ENCODE results near the gene CACNB4. TPM values are rescaled to one million over a fixed set of nuclear protein-coding genes. Genes with fewer than 3 reads are reported as not detected.

The CACNB4 gene
- total and polyA plus RNA-seq, 10 donors = 0.14 to 5.1 (median 1.6) TPM

DNA sequence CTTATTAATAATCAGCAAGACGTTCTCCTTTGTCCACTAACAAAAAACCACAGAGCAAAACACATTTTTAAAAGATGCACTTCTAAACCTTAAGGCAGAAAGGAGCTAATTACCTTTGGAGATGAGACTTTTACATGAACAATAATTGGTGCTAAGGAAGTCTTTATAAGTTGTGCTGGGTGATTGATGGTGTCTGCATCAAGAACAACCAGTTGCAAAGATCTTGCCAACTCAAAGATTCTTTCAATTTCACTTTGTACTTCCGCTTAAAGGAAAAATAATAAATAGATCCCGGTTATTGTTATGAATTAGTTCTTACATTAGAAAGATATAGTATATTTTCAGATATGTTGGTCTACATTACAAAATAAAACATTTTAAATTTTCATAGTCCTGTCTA, 243.7 kb downstream of the CACNB4 start:
- Histone ChIP-seq H3K27me3 (replicated peaks in 1 of 7) (no peaks in the 10 kb centered on the region), H3K4me1 (no peaks in the 10 kb centered on the region), H3K9me3 (no peaks in the 10 kb centered on the region), H3K4me3 (peak overlapping the region in 1 of 8 donors; percentile 18), H3K27ac (no peak overlapping the region), H3K36me3 (no peaks in the 10 kb centered on the region)
- intact Hi-C loops (cut with DNase I; ENCODE audit: low total_unique reads) = no loop called here
- 75 to 90% (median 77%) methylated on average over 3 of the region's 3 CpGs for WGBS, 5 donors
- TF ChIP-seq POLR2AphosphoS5 (IDR thresholded peaks at IDR 0.05) (no peak), POLR2A (IDR thresholded peaks at IDR 0.05) (no peak)
- TF ChIP-seq, protein P1, sequence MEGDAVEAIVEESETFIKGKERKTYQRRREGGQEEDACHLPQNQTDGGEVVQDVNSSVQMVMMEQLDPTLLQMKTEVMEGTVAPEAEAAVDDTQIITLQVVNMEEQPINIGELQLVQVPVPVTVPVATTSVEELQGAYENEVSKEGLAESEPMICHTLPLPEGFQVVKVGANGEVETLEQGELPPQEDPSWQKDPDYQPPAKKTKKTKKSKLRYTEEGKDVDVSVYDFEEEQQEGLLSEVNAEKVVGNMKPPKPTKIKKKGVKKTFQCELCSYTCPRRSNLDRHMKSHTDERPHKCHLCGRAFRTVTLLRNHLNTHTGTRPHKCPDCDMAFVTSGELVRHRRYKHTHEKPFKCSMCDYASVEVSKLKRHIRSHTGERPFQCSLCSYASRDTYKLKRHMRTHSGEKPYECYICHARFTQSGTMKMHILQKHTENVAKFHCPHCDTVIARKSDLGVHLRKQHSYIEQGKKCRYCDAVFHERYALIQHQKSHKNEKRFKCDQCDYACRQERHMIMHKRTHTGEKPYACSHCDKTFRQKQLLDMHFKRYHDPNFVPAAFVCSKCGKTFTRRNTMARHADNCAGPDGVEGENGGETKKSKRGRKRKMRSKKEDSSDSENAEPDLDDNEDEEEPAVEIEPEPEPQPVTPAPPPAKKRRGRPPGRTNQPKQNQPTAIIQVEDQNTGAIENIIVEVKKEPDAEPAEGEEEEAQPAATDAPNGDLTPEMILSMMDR (IDR thresholded peaks at IDR 0.05 in 8 of 11, conservative IDR thresholded peaks at IDR 0.05 in 3 of 11) = no peak
- no peak for DNase-seq

DNA sequence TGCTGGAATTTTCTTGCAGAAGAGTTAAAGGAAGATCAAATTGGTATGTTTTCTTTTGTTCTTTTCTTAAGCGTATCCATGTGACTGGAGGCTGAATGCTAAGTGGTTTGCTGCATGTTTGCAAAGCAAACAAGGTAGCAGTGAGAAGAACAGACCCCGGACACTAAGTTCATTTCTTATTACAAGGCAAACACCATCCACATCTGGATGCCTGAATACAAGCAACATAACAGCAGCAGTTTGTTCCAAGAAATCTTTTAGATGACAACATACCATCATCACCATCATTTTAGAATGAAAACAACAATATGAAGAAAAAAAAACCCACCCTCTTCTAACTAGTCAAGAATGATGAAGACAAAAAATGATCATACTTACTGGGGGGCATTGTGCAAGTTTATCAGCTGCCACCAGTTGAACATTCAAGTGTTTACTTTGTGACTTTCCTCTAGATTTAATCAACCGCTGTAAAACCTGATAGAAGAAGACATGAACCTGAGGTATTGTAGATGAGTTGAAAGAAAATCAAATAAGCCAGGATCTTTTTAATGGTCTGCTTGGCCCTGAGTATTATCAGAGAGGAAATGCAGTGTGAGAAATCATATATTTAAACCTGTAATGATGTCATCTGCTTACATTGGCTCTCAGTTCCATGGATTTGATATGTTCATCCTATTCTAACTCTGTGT, 245.6 kb downstream of the CACNB4 start:
- Histone ChIP-seq H3K36me3 (no peaks in the 10 kb centered on the region), H3K4me3 (no peak overlapping the region), H3K9me3 (no peaks in the 10 kb centered on the region), H3K27ac (no peak overlapping the region), H3K27me3 (replicated peaks in 1 of 7) (no peaks in the 10 kb centered on the region), H3K4me1 (no peaks in the 10 kb centered on the region)
- intact Hi-C loops (cut with DNase I; ENCODE audit: low total_unique reads) = no loop called here
- no peak for TF ChIP-seq POLR2A (IDR thresholded peaks at IDR 0.05)
- TF ChIP-seq POLR2AphosphoS5 (IDR thresholded peaks at IDR 0.05) = no peak
- TF ChIP-seq, protein P1 (IDR thresholded peaks at IDR 0.05 in 8 of 11, conservative IDR thresholded peaks at IDR 0.05 in 3 of 11) = no peak
- 92 to 98% (median 95%) methylated on average over 3 of the region's 3 CpGs for WGBS, 5 donors
- DNase-seq = no peak

DNA sequence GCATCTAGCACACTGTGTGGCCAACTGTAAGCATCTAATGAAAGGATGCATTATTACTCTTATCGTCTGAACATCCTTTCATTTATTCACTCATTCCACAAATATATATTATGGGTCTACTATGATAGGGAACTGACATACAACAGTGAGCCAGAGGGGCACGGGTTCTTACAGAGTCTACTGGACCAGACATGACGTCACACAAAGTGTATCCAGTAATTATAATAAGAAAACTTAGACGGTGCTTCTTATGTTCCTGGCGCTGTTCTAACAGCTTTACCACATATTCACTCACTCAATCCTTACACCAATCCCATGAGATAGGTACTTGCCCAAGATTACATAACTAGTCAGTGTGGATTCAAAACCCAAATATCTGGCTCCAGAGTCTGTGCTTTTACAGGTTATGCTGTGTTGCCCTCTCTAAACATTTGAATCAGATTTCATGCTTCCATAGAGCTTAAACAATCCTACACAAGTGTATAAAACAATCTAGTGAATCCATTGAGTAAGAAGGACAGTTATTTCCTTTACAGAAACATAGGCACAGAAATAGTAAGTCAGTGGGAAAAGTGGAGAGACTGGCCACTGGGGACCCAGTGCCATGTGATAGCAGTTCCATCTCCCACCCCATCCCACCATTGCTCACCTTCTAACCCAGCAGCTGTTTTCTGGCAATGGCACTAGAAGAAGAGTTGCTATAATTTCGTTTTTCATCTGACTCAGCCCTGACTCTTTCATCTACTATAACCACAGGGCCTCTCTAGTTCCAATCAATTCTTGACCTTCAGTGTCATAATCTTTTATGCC, 246.4 kb downstream of the CACNB4 start:
- Histone ChIP-seq H3K27me3 (replicated peaks in 1 of 7) (no peaks in the 10 kb centered on the region), H3K9me3 (no peaks in the 10 kb centered on the region), H3K4me3 (no peak overlapping the region), H3K4me1 (no peaks in the 10 kb centered on the region), H3K27ac (no peak overlapping the region), H3K36me3 (no peaks in the 10 kb centered on the region)
- TF ChIP-seq, protein P1 (IDR thresholded peaks at IDR 0.05 in 8 of 11, conservative IDR thresholded peaks at IDR 0.05 in 3 of 11) = no peak
- 82 to 92% (median 87%) methylated on average over 6 of the region's 6 CpGs for WGBS, 5 donors
- intact Hi-C loops (cut with DNase I; ENCODE audit: low total_unique reads) = no loop called here
- DNase-seq = no peak

DNA sequence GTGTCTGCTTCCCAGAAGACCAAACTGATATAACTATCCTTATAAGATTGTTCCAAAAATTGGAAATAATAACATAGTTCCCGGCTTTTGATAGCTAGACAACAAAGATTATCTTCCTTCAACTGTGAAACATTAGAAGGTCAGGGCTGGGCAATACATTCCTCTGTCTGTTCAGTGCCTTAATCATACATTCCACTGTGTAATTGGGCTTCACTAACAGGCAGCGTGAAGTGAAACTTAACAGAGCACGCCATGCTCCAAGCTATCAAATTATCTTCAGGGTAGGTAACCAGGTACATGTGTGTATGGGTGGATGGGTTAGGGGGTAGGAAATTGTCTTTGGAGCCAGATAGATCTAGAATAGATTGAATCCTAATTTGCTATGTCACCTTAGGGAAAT, 247.1 kb downstream of the CACNB4 start:
- DNase-seq = no peak
- H3K4me3 ChIP-seq = no peak overlapping the region
- TF ChIP-seq, protein P1 (IDR thresholded peaks at IDR 0.05 in 8 of 11, conservative IDR thresholded peaks at IDR 0.05 in 3 of 11) = no peak
- TF ChIP-seq POLR2A (IDR thresholded peaks at IDR 0.05) = no peak
- TF ChIP-seq POLR2AphosphoS5 (IDR thresholded peaks at IDR 0.05) = no peak
- no peaks in the 10 kb centered on the region for H3K9me3 ChIP-seq
- no peaks in the 10 kb centered on the region for H3K4me1 ChIP-seq
- 87 to 92% (median 89%) methylated on average over 3 of the region's 3 CpGs for WGBS, 5 donors
- no peaks in the 10 kb centered on the region for H3K27me3 ChIP-seq (replicated peaks in 1 of 7)
- H3K36me3 ChIP-seq = no peaks in the 10 kb centered on the region
- intact Hi-C loops (cut with DNase I; ENCODE audit: low total_unique reads) = no loop called here
- H3K27ac ChIP-seq = no peak overlapping the region
